RCC 7860 (cell line): Measurements from ENCODE around the gene CADM3.
A peak's percentile ranks its signal among the peaks of the same experiment; 100 is the strongest.

ENCODE experiments used
- DNase-seq: peaks from one replicate; pipeline ENCODE4 v3.0.0-alpha.2; 2015; ENCODE audit warnings: low spot score
- FAIRE-seq: peaks from 2 replicates; lab custom pipeline; 2012; peaks lifted over from hg19 to GRCh38; lab: Jason Lieb, UNC

The CADM3 gene

DNA sequence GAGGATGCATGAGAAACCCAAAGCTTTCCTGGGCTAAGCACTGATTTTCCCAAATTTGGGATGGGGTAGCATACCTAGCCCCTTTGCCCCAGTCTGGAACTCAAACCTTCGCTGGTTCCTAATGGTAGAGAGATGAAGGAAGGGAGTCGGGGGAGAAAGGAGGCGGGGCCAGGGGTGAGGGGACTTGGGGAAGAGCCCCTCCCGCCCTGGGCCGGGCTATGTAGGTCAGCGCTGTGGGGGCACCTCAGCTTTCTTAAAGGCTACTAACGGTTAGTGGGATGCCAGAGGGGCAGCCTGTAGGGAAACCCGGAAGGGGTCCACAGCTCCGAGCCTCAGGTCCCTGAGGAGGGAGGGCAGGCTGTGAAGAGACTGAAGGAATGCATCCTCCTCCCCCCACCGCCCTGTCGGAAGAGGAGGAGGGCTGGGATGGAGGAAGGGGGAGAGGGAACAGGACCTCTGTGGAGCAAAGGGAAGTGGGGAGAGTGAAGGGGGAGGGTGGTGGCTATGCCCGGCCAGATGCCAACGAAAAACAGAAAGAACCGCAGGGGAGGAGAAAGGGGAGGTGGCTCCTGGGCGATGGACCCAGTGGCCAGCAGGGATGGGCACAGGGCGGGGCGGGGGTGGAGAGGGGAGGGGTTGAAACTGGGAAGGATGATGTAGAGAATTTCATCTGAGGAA is 1.3 kb downstream of the CADM3 start:
- FAIRE-seq = no peak
- DNase-seq = no peak

GRCh38 chr1:159173320-159173719 is 1.9 kb downstream of the CADM3 start:
- no peak for DNase-seq
- no peak for FAIRE-seq

- FAIRE-seq (no peak), DNase-seq (no peak)
These were observed 4.2 kb downstream of the CADM3 start for GRCh38 chr1:159175571-159175970.

- peak; percentile 38 for DNase-seq
These were observed 6.0 kb downstream of the CADM3 start for GRCh38 chr1:159177272-159177907.

DNA sequence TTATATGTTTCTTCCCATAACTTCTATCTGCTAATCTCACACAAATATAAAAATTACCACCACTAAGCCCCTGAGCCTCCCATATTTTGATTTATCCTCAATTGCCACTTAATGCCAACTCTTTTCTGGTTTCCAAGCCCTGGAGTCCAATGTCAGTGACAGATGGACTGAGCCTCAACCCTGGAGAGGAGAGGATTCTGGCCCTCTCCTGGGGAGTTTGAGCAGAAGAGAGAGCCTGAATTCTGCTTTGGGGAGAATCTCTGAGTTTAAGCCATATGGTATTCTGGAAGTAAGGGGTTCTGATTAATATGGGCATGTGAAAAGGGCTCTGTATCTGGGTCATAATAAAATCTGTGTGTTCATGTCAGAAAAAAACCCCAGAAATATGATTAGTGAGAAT is 8.5 kb downstream of the CADM3 start:
- DNase-seq (no peak), FAIRE-seq (no peak)

More at GRCh38 chr1:159177272-159177907, 6.0 kb downstream of the CADM3 start:
- no peak for FAIRE-seq

GRCh38 chr1:159180516-159180915 is 9.1 kb downstream of the CADM3 start:
- DNase-seq (no peak), FAIRE-seq (no peak)

DNA sequence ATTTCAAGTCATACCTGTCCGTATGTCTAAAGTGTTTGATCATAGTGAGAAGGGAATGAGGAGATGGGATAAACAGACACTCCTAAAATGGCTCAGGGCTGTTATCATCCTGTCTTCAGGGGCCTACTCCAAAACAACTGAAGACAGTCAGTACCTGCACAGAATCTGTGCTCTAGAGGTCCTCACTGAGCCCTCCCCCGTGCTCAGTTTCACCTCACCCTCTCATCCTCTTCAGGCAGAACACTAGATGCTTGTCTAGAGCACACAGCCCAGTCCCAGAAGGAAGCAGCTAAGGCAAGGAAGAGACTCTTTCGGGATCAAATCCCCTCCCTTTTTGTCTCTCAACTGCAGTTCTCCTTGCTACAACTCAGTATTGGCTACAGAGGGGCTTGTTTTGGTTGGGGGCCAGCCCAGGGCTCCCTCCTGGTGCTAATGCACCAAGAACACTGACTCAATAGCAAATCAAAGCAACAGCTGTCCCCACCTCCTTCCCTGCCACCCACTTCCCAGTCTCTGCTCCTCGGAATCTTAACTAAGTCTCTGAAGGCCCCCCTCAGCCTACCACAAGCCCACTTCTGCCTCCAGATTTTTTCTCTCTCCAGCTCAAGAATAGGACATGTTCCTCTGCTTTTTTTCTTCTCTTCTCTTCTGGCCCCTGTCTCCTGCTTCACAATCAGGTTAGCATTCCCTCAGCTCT is 10.1 kb downstream of the CADM3 start:
- FAIRE-seq (no peak), DNase-seq (no peak)

DNA sequence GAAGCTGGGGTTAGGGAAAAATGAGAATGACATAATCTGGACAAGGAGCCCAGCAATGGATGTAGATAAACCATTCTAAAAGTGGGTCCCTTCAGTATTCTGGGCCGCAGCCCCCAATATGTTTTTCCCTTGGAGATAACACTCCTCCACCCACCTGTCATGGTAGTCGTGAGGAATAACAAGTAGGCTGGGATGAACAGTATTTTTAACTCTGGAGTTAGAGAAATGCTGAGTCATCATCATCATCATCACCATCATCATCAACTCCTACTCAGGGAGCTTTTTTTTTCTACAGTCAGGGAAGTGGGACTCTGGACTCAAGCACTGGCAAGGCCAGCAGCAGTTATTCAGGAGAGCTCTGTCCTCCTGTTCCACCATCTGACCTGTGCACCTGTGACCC is 12.8 kb downstream of the CADM3 start:
- no peak for FAIRE-seq
- DNase-seq = no peak

DNA sequence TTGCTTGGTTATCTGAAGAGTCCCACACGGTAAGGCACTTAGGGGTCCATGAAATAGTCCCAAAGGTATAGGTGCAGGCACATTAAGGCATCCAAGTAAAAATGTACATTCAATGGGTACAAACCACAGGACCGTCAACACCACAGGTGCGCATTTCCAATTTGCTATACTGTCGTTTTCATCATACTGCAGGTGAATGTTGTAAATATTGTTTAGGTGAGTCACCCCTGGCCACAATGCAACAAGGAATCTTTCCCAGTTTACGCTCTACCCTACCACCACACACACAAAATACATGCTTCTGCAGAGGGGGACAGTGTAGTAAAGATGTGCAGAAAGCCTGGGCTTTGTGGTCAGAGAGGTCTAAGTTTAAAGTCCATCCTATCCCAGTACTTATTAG is 13.7 kb downstream of the CADM3 start:
- DNase-seq = no peak
- FAIRE-seq = no peak

- FAIRE-seq (no peak), DNase-seq (no peak)
These were observed 15.6 kb downstream of the CADM3 start for GRCh38 chr1:159187033-159187432.

DNA sequence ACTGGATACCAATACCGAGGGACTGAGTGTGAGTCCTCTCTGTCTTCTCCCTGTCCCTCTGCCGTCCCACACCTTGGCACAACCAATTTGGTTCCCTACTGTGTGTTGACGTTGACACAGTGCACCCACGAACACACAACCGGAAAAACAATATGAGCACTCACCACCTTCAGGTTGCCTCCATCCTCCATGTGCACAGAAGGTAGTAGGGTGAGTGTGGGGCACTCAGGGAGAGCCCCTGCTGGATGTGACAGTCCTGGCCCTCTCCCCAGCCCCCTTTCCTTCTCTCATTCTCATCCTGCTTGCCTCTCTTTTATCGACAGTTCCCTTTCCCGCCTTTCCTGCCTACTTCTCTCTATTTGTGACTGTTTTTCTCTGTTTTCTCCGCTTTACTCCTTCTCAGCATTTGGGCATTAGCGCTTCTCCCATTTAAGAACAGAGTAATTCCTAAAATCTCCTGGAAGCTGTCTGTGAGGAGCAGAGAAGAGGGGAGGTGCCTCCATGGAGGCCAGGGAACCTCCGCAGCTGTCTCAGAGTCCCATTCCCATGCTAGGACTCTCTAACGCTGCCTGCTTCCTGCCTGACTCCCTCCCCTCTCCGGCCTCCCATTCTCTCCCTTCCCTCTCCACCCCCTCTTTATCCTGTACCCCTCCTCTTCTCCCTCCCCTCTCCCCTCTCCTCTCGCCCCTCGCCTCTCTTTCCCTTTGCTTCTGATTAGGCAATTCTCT is 16.4 kb downstream of the CADM3 start:
- FAIRE-seq = no peak
- DNase-seq = no peak

GRCh38 chr1:159188375-159188788 is 17.0 kb downstream of the CADM3 start:
- FAIRE-seq (no peak), DNase-seq (no peak)

GRCh38 chr1:159190441-159190840 is 19.0 kb downstream of the CADM3 start:
- no peak for FAIRE-seq
- no peak for DNase-seq

DNA sequence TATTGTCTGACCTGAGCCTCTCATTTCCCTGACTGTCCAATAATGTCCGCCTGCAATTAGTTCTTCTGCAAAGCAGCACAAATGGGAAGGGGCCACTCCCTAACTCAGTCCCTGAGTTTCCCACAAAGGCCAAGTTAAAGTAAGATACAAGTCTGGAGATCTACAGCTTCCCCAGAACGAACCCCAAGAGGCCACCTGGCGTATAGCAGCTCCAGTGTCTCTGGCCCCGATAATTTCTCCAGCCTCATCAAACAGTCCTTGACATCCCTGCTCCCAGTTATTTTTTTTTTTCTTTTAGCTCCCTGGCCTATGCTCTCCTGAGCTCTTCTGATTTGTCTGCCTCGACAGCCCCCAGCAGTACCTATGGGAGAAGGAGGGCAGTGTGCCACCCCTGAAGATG is 25.1 kb downstream of the CADM3 start:
- no peak for FAIRE-seq

GRCh38 chr1:159197561-159198557 is 26.4 kb downstream of the CADM3 start:
- FAIRE-seq (no peak), DNase-seq (peak; percentile 36)

More for the DNA sequence above, 25.1 kb downstream of the CADM3 start:
- no peak for DNase-seq

DNA sequence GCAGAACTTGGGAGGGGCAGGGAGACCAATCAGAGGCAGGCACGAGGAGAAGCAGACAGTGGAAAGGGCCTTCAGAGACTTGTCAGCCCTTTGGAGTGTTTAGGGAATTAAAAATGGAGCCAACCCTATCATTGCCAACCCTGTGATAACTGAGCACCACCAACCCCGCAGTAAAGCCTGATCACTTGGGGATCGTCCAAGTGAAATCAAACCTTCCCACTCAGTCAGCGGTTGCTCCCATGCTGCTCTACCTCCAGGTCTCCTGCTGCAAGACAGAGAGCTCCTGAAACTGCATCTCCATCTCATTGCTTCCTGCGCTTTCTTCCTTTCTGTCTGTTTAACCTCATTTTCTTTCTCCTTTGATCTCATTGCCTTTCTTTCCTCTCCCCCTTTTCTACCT is 28.5 kb downstream of the CADM3 start:
- DNase-seq = no peak
- no peak for FAIRE-seq

GRCh38 chr1:159200769-159201168 is 29.4 kb downstream of the CADM3 start:
- FAIRE-seq = no peak
- no peak for DNase-seq

DNA sequence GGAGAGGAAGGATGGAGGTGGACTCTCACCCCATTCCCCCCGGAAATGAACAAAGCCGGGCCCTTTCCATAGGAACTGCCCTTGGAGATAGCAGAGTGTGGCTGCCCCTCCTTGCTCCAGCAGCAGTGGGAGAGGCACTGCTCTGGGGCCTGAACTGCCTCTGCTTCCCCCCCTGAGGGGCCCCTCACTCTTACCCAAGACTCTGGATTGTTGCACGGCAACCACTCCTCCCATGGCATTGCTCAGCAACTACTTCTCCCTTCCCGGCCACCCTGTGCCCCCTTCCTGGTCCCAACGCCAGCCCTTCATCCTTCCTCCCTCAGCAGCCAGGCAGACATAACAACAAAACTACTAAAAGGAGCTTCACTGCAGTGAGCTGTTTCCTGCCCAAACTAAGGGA is 30.2 kb downstream of the CADM3 start:
- no peak for FAIRE-seq
- no peak for DNase-seq

- FAIRE-seq (no peak), DNase-seq (no peak)
These were observed 32.2 kb downstream of the CADM3 start for GRCh38 chr1:159203610-159204009.
